Left ventricle myocardium inferior (tissue), 1 donor: ENCODE measurements around the gene SPG7. TPM values are rescaled to one million over a fixed set of nuclear protein-coding genes. Genes with fewer than 3 reads are reported as not detected.

Source experiments
- DNase-seq: peaks from one replicate; pipeline ENCODE4 v3.0.0-alpha.2; 2020
- H3K27ac ChIP-seq: fragments of 200-600 bp; replicated peaks from 2 replicates; pipeline ENCODE4 v1.8.0; 2021
- H3K27me3 ChIP-seq: fragments of 200-600 bp; 2 replicates; pipeline ENCODE4 v1.8.0; 2021; ENCODE audit warnings: low read depth
- H3K36me3 ChIP-seq: fragments of 200-600 bp; 2 replicates; pipeline ENCODE4 v1.8.0; 2021
- H3K4me1 ChIP-seq: fragments of 200-600 bp; 2 replicates; pipeline ENCODE4 v1.8.0; 2021
- H3K4me3 ChIP-seq: fragments of 200-600 bp; 2 replicates; pipeline ENCODE4 v1.8.0; 2021; ENCODE audit warnings: mild to moderate bottlenecking, moderate library complexity
- H3K9me3 ChIP-seq: fragments of 200-600 bp; replicated peaks from 2 replicates; pipeline ENCODE4 v1.8.0; 2021
- intact Hi-C: fragments of 100-400 bp; cut with micrococcal nuclease; formaldehyde crosslinking; loops from one replicate; pipeline ENCODE4 v1.11.0; 2022
- total RNA-seq: library from RNA; stranded (reverse); fragmentation: NEBNext Ultra II Directional; extraction: Animal tissue kit (Norgen Biotek cat#: 25700); gene quantifications from one replicate; pipeline ENCODE4 v1.2.1, GENCODE V29; 2021
- TF ChIP-seq, protein P1 (sequence below): fragments of 200-600 bp; IDR thresholded peaks from 2 replicates; pipeline ENCODE4 v1.8.0; 2021; ENCODE audit warnings: antibody characterized with exemption, mild to moderate bottlenecking, borderline replicate concordance
- donor health status: DM: no; HTN: yes; CAD: no; lungs with severe emphysema.

Gene SPG7
- total RNA-seq, 1 donor from 2014 or later, result 104 TPM

DNA sequence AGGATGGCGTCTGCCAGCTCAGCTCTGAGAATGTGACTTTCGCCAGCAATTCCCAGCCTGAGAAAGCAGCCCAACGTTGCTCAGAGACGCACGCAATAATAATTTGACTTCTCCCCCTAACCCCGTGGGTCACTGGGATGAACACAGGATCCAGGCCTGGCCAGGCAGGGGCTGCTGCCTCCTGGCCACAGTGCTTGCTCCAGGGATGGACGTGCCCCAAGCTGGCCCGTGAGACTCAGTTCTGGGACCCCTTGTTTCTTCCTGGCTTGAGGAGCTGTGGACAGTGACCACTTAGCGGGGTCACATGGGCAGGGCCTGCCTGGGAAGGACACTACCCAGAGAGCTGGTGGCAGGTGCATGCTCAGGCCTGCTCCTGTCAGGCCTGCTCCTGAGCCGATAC, 91.7 kb downstream of the SPG7 start:
- intact Hi-C loops, result no loop called here

GRCh38 chr16:89600427-89600826, 92.2 kb downstream of the SPG7 start:
- H3K4me3 ChIP-seq, result no peak overlapping the region
- intact Hi-C loops, result no loop called here
- no peak overlapping the region for H3K27ac ChIP-seq
- TF ChIP-seq, protein P1, sequence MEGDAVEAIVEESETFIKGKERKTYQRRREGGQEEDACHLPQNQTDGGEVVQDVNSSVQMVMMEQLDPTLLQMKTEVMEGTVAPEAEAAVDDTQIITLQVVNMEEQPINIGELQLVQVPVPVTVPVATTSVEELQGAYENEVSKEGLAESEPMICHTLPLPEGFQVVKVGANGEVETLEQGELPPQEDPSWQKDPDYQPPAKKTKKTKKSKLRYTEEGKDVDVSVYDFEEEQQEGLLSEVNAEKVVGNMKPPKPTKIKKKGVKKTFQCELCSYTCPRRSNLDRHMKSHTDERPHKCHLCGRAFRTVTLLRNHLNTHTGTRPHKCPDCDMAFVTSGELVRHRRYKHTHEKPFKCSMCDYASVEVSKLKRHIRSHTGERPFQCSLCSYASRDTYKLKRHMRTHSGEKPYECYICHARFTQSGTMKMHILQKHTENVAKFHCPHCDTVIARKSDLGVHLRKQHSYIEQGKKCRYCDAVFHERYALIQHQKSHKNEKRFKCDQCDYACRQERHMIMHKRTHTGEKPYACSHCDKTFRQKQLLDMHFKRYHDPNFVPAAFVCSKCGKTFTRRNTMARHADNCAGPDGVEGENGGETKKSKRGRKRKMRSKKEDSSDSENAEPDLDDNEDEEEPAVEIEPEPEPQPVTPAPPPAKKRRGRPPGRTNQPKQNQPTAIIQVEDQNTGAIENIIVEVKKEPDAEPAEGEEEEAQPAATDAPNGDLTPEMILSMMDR, result no peak
- H3K27me3 ChIP-seq, result peaks cover 30% of the 10 kb centered on the region
- peaks cover 9% of the 10 kb centered on the region for H3K4me1 ChIP-seq
- no peak for DNase-seq
- H3K36me3 ChIP-seq, result no peaks in the 10 kb centered on the region
- no peaks in the 10 kb centered on the region for H3K9me3 ChIP-seq

More for the DNA sequence above, 91.7 kb downstream of the SPG7 start:
- Histone ChIP-seq H3K36me3 (no peaks in the 10 kb centered on the region), H3K9me3 (no peaks in the 10 kb centered on the region), H3K27me3 (peaks cover 25% of the 10 kb centered on the region), H3K4me1 (peaks cover 9% of the 10 kb centered on the region), H3K27ac (no peak overlapping the region), H3K4me3 (no peak overlapping the region)
- TF ChIP-seq, protein P1, result no peak
- no peak for DNase-seq

DNA sequence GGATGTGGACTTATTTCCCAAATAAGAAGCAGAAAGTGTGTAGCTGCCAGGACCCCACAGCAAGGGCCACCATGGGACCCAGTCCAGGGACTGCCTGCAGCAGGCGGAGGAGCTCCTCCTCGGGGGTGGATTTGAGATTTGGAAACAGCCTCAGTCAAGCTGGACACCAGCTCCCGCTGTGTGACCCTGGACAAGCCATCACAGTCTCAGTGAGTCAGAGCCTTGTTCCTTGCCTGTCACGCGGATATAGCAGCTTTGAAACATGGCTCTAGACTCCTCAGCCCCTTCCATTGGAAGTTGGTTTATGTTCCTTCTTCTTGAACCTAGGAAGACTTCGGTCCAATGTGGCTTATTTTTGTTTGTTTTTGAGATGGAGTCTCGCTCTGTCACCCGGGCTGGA, 92.8 kb downstream of the SPG7 start:
- H3K4me1 ChIP-seq, result peaks cover 9% of the 10 kb centered on the region
- no peak overlapping the region for H3K4me3 ChIP-seq
- intact Hi-C loops, result no loop called here
- H3K36me3 ChIP-seq, result no peaks in the 10 kb centered on the region
- H3K27me3 ChIP-seq, result peaks cover 35% of the 10 kb centered on the region
- DNase-seq, result no peak
- H3K27ac ChIP-seq, result no peak overlapping the region
- TF ChIP-seq, protein P1, result no peak
- H3K9me3 ChIP-seq, result no peaks in the 10 kb centered on the region

GRCh38 chr16:89601906-89602272, 93.7 kb downstream of the SPG7 start:
- intact Hi-C loops, result no loop called here

GRCh38 chr16:89602273-89602951, 94.2 kb downstream of the SPG7 start:
- peaks cover 46% of the 10 kb centered on the region for H3K27me3 ChIP-seq
- DNase-seq, result no peak
- no peaks in the 10 kb centered on the region for H3K9me3 ChIP-seq
- H3K36me3 ChIP-seq, result no peaks in the 10 kb centered on the region
- TF ChIP-seq, protein P1, result no peak
- H3K4me3 ChIP-seq, result no peak overlapping the region
- intact Hi-C loops, result no loop called here
- peaks cover 9% of the 10 kb centered on the region for H3K4me1 ChIP-seq
- no peak overlapping the region for H3K27ac ChIP-seq

More at GRCh38 chr16:89601906-89602272, 93.7 kb downstream of the SPG7 start:
- H3K27ac ChIP-seq, result no peak overlapping the region
- peaks cover 9% of the 10 kb centered on the region for H3K4me1 ChIP-seq
- TF ChIP-seq, protein P1, result no peak
- no peak overlapping the region for H3K4me3 ChIP-seq
- no peaks in the 10 kb centered on the region for H3K36me3 ChIP-seq
- no peak for DNase-seq
- H3K9me3 ChIP-seq, result no peaks in the 10 kb centered on the region
- H3K27me3 ChIP-seq, result peaks cover 41% of the 10 kb centered on the region
